Fibroblast of upper back skin (primary cell): ENCODE results near the gene AUTS2.
"Not testable (repeated sequence)": the region's sequence is repeated elsewhere in the genome, so short reads cannot be mapped to it uniquely, and the experiment has no call there.

Experiments
- DNase-seq: peaks from one replicate; pipeline ENCODE4 v3.0.0-alpha.2; 2013

Gene AUTS2

DNA sequence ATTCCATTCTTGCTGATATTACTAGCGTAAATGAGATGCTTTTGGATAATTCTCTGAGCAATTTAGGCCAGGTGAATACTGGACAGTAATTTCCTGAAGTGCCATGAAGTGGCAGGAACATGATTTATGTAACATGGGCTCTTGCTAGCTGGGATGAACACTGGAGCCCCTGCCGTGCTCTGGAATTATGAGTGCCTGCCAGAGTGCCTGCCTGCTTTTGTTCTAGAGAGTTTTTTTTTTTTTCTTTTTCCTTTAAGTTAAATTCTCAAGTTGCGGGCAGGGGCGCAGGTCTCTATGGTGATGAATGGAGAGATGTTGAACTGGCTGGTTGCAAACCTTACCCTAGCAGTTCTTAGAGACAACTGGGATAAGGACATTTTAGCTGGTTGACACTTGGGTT, 165.9 kb downstream of the AUTS2 start:
- DNase-seq, result no peak

DNA sequence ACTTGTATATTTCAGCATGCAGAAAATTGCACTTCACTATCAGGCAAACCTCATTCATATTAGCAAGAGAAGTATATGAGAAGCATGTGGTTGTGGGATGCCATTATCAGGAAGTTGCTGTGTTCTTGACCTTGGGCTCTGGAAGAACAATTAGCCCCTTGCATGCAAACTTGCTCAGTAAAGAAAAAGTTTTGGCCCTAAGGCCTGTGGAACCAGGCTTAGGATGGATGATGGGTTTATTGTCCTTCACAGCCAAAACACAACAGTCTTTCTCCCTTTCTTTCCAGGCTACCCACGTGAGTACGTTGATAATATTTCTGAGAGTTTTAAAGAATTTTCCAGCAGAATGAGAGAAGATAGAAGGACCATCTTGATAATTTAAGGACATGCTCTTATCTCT, 166.4 kb downstream of the AUTS2 start:
- no peak for DNase-seq

DNA sequence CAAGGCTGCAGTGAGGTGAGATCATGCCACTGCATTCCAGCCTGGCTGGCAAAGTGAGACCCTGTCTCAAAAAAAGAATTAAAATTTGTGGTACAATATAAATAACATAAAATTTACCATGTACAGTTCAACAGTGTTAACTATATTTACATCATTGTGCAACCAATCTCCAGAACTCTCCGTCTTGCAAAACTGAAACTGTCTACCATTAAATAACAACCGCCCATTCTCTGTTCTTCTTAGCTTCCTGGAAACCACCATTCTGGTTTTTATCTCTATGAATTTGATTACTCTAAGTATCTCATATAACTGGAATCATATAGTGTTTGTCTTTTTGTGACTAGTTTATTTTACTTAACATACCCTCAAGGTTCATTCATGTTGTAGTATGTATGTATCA, 167.6 kb downstream of the AUTS2 start:
- no peak for DNase-seq

DNA sequence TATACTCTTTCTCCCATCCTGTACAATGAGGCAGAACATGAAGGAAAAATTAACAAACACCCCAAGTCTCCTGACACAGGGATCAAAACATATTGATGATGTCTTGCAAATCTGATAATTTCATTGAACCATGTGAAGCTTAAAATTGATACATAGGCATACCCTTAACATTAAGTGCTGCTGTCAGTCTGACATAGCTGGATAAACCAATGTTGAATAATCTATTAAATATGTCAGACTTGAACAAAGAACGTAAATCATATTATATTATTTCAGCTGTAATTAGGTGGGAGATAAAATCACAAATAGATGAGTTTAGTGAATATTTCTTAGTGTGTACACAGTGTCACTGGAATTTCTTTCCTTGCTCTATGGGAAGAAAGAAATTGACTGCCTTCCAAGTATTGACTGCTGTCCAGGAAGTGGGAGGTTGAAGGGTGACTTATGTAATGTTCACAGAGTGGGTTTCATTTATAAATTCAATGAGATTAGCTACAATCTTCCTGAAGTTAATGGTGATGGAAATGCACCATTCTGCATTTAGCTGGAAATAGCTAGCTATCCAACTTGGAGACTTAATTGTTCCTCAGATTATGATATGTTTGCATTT, 170.8 kb downstream of the AUTS2 start:
- DNase-seq, result peak; percentile 46

DNA sequence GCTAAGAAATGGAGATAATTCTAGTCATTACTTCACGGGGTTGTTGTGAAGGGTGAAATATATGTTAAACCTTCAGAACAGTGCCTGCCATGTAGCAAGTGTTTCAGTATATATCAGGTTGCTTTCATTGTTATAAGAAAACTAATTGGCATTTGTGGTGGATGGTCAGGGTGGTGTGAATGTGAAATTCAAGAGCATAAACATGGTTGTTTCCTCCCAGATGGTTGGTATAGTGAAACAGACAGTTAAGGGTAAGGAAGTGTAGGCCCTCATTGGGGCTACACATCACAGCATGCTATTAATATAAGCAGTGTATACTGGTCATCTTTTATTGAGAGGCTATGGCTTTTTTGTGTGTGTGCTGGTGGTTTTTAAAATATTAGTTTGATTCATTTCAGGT, 171.6 kb downstream of the AUTS2 start:
- no peak for DNase-seq

DNA sequence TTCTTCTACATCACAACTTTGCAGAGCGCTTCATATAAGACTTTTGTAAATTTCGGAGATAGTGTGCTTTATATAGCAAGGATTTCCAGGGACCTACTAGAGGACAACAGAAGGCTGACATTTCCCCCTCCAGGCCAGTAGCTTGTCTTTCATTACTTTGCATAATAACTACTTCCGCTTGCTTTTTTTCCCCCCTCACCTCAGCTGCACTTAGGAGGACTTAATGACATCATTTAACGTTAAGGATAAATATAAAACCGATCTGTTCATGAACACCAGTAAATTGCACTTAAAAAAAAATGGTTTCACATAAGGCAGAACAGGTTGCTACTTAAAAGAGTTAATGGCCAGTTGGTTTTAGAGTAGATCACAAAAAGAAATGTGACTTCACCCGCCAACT, 172.3 kb downstream of the AUTS2 start:
- DNase-seq, result no peak

DNA sequence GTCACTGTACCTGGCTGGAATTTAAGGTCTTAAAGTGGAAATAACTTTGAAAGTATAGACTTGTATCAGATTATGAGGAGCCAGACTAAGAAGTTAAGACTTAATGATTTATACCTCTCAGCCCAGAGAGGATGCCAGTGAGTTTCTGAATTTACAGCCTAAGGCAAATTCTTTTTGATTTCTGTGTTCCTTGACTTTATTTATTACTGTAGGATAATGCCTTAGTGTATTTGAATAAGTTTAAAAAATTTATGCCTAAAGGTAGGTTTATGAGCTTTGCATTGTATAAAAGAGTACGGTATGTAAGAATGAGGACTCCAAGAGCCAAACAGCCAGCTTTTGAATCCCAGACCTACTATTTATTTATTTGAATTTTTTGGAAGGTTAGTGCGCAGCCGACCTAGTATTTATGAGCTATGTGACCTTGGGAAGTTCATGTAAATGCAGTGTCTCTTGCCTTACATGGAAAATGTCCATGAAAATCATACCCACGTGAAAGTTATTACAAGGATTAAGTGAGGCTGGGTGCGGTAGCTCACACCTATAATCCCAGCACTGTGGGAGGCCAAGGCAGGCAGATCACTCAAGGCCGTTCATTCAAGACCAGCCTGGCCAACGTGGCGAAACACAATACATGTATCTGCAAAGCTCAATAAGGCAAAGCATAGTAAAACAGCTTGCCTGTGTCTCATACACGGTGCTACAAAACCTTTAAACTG, 174.6 kb downstream of the AUTS2 start:
- DNase-seq, result no peak

DNA sequence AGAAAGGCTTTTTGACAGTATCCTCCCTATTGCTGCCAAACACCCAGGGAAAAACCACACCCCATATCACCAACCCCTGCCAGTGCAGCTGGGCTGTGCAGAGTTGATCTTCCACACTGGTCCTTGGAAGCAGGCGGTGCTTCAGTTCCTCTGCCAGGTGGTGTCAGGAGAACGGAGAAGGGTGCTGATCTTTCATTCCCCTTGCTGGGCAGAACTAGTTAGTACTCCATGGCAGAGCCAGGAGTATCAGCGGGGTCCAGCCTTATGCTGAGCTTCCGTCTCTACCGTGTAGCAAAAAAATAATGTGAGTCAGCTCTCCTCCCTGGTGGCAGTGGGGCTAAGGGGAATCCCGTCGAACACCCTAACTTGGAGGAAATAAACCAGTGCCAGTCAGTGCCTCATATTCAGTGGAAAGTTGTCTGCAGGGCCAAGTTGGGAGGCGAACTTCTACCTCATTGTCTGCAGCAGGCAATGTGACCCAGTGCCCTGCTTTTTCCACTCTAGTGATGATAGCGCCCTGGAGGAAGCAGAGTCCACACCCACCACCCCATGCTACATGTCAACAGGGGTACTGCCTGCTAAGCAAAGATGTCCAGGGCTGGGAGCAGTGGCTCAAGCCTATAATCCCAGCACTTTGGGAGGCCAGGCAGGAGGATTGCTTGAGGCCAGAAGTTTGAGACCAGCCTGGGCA, 175.4 kb downstream of the AUTS2 start:
- DNase-seq, result no peak

DNA sequence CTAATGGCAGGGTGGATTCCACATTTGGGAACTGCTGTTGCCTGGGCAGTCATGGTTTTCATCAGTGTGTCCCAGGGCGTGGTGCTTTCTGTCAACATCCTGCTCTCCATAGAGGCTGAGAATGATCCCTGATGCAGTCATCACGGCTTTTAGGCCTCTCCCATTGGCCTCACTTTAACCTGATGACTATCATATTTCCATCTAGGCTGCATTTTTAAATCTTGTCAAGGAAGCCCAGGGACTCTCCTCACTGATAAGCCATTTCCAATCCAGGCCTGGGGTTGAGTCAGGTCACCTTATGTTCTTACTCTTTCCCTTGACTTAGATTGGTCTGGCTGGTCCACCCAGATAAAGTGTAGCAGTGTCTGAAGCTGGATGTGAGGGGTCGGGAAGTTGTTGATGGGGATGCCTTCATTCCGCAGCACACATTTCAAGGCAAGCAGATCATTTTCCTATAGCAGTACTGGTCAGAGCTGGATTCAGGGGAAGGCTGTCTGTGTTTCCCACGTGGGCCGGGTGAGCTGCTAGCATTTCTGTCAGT, 177.0 kb downstream of the AUTS2 start:
- DNase-seq, result peak; percentile 45

DNA sequence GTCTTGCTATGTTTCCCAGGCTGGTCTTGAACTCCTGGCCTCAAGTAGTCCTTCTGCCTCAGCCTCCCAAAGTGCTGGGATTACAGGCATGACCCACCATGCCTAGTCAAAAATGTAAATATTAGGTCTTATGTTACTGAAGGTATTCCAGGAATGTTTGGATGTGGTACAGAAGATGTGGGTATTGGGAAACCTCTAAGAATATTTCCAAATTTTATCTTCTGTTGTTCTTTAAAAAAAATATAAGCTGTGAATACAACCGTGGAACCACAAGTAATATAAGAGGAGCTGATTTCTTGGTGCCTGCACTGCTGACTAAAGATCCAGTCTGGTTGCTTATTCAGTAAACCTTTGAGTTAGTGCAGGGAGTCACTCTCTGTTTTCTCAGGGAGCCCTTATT, 178.3 kb downstream of the AUTS2 start:
- peak; percentile 87 for DNase-seq

DNA sequence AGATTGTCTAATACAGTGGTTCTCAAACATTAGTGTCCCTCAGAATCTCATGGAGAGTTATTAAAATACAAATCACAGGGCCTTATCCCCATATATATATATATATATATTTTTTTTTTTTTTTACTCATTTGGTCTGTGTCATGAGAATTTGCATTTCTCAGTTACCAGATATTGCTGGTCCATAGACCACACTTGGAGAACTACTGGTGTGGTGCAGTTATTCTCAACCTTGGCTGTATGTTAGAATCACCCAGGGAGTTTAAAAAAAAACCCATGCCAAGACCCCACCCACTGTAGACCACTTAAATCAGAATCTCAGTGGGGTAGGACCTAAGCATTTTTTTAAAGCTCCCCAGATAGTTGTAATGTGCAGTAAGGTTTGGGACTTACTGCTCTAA, 179.9 kb downstream of the AUTS2 start:
- no peak for DNase-seq

DNA sequence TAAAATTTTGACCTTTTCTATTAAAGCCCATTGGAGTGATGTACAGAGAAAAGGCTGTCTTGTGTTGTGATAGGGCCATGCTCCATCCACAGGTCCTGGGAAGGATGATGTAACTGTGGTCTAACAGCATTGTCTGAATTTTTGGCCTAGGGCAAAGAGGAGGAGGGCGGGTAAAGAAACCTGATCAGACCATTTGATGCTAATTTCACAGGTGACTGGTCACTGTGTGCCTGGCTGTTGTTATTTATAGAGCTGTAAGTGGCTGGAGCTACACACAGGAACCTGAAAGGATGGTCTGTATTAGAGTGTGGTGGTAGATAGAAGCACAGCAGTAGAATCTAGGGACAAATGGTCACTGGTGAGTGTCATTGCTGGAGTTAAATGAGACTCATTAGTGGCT, 182.1 kb downstream of the AUTS2 start:
- DNase-seq, result peak; percentile 67

DNA sequence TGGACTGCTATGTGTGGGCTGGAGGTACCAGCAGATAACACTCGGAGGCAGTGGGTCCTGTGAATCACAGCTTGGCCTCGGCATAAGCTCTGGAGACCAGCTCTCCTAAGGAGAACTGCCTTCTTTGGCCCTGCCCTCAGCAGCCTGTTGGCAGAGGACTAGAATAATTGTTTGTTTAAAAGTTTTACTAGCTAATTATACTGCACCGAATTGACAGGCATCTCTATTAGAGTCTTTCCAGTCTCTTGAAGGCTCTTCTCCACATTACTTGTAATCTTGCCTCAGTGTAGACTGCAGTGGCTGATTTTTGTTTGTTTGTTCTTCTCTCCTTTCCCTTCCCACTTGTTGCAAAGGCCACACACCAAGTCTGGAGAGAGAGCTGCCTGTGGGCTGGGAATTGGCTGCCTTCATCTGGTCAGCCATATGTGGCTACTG, 183.2 kb downstream of the AUTS2 start:
- no peak for DNase-seq

DNA sequence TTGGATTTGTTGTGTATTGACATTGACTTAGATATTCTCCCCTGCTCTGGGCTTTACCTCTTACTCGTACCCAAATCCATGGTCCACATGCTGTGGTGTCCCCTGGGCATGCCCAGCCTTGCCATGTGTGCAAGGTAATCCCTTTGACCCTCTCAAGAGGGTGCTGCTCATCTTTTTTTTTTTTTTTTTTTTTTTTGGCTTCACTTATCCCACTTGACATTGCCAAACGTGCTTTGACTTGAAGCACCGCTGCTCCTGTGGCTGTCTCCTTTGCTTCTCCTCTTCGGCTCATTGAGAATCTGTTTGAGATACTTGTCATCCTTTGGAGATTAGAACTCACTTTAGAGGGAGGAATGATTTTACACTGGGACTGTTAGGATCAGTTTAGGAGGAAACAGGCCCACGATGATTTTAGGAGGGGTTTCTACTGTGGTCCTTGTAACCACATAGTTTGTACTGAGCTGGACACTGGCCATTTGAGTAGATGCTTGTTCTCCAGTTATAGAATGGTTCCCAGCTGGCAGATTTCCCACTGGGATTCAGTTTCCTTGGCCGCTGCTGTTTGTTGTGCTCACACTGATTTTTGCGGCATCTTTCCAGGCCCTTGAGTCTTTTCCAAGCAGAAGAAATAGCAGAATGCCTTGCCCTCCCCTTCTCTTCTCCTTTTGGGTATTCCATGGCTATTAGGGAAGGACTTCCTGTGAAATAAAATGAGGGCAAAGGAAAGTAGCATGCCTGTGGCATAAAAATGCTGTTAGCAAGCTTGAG, 184.8 kb downstream of the AUTS2 start:
- DNase-seq, result peak; percentile 84

DNA sequence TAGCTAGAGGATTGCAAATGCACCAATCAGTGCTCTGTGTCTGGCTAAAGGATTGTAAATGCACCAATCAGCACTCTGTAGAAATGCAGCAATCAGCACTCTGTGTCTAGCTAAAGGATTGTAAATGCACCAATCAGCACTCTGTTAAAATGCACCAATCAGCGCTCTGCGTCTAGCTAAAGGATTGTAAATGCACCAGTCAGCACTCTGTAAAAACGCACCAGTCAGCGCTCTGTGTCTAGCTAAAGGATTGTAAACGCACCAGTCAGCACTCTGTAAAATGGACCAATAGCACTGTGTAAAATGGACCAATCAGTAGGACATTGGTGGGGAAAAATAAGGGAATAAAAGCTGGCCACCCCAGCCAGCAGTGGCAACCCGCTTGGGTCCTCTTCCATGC, 187.9 kb downstream of the AUTS2 start:
- not testable (repeated sequence) for DNase-seq

DNA sequence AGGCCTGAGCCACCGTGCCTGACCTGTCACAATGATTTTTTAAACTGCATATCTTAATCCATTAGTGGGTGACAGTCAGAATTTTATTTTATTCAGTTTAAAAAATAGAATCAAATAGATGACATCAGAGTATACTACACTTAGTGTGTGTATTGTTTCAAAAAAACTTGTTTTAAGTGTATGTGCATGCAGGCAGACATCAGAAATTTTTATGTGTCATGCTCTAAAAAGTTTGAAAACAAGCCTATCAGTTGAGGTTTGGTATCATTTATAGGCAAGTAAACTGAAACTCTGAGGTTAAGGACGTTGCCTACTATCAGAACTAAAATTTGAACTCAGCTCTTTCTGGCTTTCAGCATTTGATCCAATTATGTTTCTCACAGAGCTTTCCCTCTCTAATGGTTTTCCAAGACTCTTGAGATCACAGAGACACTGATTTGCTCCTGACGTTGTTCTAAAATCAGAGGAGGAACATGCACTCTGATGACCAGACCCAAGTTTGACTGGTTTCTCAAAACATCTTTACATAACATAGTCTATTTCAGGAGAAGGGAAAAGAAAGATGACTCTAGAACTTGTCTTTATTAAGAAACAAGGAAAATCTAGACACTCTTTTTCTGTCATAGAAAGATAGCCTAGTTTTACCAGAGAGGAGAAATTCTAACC, 188.6 kb downstream of the AUTS2 start:
- DNase-seq, result no peak

DNA sequence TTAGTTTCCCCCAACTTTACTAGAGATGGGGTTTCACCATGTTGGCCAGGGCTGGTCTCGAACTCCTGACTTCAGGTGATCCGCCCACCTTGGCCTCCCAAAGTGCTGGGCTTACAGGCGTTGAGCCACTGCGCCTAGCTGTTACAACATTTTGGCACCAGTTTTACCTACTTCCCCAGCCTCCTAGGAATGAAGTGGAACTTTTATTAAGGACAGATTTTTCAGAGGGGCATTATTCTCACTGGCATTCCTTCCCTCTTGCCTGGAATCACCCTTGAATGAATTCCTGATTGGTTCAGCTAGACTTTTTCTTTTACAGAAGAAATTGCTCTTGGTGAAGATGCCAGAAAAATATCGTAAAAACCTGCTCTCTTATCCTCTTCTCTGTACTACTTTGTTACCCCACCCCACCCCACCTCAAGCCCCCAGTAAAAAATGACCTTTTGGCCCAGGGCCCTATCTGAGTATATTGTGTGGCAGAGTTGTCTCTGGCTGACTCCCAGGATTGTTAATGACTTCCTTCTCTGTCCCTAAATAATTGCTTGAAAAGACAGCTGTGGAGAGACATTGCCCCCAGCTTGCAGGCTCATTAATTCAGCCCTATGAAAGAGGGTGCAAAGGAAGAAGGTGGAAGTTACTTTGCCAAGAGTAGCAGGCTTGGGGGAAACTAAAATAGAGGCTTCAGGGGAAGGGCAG, 189.6 kb downstream of the AUTS2 start:
- DNase-seq, result no peak

DNA sequence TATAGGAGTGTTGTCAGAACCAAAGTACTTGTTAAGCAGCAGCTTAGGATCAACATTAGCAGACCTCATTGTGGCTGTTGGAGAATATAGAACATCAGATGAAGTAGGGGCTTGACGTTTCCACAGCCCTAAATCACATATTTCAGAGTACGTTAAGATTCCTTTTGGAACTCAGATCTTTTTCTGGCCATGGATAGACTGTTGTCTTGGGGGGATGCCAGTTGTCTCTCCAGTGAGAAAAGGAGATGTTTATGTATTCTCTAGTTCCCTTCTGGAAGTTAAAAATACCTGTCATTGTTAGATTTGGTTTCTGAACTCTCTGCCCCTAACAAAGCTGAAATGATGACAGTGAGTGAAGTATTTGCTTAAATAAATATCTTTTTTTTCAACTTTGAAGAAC, 191.3 kb downstream of the AUTS2 start:
- no peak for DNase-seq

DNA sequence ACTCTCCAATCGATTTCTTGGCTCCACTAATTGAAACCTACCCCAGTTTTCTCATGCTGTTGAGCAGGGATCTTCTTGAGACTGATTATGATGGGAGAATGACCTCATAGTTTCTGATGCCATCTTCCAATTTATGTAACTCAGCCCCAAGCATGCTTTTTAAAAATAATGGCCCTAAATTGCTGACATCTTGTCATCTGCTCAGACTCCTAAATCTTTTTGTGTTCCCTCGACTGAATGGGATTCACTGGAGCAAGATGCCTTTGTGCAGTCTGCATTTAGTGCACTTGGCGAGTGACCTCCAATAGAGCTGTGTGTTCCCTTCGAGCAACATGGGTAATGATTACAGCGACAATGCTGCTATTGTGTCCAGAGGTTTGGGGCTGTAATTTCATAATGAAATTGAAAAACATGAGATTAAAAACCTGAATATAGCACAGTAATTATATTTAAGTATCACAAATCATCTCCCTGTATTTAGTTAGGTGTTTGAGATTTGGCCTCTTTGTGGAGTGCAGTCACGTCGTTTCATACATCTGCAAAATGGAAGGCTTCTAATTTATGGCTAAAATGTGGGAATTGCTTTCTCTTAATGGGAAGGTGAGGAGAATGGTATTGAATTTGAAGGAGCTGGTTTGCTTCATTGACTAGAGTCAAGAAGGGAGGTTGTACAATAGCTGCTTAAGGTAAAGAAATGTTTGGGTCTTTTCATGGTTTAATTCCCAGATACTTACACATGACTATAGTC, 192.9 kb downstream of the AUTS2 start:
- no peak for DNase-seq

DNA sequence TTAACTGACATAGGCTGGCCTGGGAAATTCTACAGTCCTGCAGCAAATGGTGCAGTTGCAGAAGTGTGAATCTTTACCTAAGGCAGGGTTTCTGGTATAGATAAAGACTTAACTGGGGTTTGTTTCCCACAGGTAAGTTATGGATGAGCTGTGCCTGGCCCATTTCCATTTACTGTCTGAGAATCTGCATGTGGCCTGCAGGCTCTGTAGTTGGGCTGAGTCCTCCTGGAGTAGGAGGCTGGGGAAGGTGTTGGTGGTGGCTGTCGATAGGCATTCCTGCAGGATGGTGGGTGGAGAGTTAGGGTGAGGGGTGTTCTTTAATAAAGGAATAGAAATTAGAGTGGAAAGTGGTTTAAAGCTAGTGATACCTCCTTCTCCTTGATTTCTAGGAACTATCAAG, 193.5 kb downstream of the AUTS2 start:
- DNase-seq, result no peak

DNA sequence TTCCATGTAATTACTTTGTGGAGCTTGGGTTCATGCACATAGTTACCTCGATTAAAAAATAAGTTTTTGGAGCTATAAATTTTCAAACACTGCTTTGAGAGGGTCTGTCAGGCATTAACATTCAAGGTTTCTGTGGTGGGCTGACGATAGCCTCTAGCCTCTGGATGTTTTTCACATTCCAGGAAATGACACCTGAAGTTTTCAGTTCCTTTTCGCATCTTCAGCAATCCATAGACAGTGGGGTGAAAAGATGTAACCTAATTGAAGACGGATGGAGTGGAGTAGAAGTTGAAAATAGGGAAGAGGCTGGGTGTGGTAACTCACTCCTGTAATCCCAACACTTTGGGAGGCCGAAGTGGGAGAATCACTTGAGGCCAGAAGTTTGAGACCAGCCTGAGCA, 197.7 kb downstream of the AUTS2 start:
- no peak for DNase-seq
